ENCODE measurements around the gene CTNNA3. TPM values are rescaled to one million over a fixed set of nuclear protein-coding genes. Genes with fewer than 3 reads are reported as not detected.

Gene CTNNA3
- total RNA-seq, 1 experiment from 2014 or later, result 0.85 TPM

DNA sequence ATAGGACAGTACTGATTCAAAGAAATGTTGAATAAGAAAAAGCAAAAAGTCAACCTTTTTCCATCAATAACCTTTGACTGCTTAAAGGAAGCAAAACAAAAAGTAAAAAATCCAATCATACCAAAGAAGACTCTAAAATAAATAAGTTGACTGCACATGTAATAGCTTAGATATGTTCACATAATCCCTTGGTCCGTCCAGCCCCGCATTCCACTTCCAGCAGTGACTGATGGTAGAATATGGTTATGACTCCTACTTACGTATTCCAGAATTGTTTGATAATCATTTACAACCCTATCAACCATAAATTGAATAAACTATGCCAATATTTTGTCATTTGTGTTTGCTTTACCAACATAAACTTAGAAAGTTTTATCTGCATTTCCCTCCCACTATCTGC is 77.9 kb downstream of the CTNNA3 start:
- H3K36me3 ChIP-seq (ENCODE audit: control insufficient read depth, insufficient read depth, low read length), result no peaks in the 10 kb centered on the region
- H3K4me3 ChIP-seq (ENCODE audit: low read depth in 2 of 2, low read length in 2 of 2), result no peak overlapping the region
- ChIA-PET POLR2A (no interaction called here), CTCF (interaction anchor here (0.6 kb wide), 1 partner anchor 89 kb away, joined by 5 read pairs; no protein-coding TSS in a partner anchor)
- in situ Hi-C loops (cut with HindIII; ENCODE audit: low pct_unique_long_range_greater_than_20kb, low sequenced_read_pairs), result no loop called here
- intact Hi-C loops (cut with micrococcal nuclease; ENCODE audit: unreplicated experiment), result no loop called here
- no peak for ATAC-seq
- DNase-seq (ENCODE audit: low read depth, low spot score), result no peak
- H3K27ac ChIP-seq (ENCODE audit: low read length), result no peak overlapping the region
- TF ChIP-seq, protein P1, sequence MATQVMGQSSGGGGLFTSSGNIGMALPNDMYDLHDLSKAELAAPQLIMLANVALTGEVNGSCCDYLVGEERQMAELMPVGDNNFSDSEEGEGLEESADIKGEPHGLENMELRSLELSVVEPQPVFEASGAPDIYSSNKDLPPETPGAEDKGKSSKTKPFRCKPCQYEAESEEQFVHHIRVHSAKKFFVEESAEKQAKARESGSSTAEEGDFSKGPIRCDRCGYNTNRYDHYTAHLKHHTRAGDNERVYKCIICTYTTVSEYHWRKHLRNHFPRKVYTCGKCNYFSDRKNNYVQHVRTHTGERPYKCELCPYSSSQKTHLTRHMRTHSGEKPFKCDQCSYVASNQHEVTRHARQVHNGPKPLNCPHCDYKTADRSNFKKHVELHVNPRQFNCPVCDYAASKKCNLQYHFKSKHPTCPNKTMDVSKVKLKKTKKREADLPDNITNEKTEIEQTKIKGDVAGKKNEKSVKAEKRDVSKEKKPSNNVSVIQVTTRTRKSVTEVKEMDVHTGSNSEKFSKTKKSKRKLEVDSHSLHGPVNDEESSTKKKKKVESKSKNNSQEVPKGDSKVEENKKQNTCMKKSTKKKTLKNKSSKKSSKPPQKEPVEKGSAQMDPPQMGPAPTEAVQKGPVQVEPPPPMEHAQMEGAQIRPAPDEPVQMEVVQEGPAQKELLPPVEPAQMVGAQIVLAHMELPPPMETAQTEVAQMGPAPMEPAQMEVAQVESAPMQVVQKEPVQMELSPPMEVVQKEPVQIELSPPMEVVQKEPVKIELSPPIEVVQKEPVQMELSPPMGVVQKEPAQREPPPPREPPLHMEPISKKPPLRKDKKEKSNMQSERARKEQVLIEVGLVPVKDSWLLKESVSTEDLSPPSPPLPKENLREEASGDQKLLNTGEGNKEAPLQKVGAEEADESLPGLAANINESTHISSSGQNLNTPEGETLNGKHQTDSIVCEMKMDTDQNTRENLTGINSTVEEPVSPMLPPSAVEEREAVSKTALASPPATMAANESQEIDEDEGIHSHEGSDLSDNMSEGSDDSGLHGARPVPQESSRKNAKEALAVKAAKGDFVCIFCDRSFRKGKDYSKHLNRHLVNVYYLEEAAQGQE (IDR thresholded peaks at IDR 0.05; ENCODE audit: insufficient read depth in 1 of 2, low read depth in 2 of 2, low read length in 1 of 2), result no peak
- TF ChIP-seq TCF7L2 (IDR thresholded peaks at IDR 0.05; ENCODE audit: low read depth, low read length) (no peak), POLR2AphosphoS5 (IDR thresholded peaks at IDR 0.05; ENCODE audit: low read depth, low read length) (no peak), SIN3A (IDR thresholded peaks at IDR 0.05; ENCODE audit: borderline replicate concordance, insufficient read depth, low read depth, low read length) (no peak)
- TF ChIP-seq, protein P2, sequence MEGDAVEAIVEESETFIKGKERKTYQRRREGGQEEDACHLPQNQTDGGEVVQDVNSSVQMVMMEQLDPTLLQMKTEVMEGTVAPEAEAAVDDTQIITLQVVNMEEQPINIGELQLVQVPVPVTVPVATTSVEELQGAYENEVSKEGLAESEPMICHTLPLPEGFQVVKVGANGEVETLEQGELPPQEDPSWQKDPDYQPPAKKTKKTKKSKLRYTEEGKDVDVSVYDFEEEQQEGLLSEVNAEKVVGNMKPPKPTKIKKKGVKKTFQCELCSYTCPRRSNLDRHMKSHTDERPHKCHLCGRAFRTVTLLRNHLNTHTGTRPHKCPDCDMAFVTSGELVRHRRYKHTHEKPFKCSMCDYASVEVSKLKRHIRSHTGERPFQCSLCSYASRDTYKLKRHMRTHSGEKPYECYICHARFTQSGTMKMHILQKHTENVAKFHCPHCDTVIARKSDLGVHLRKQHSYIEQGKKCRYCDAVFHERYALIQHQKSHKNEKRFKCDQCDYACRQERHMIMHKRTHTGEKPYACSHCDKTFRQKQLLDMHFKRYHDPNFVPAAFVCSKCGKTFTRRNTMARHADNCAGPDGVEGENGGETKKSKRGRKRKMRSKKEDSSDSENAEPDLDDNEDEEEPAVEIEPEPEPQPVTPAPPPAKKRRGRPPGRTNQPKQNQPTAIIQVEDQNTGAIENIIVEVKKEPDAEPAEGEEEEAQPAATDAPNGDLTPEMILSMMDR (IDR thresholded peaks at IDR 0.05), result no peak
- no peaks in the 10 kb centered on the region for H3K27me3 ChIP-seq (ENCODE audit: control insufficient read depth, insufficient read depth, low read length)
- 0 out of 2 replicates have a peak, but pooled peaks cover 3% of the 10 kb centered on the region for H3K9me3 ChIP-seq (ENCODE audit: control insufficient read depth, insufficient read depth, low read depth, low read length)
- H3K4me1 ChIP-seq (ENCODE audit: control insufficient read depth, insufficient read depth, low read length), result peaks cover under 1% of the 10 kb centered on the region; the same call in 1 of the 2 replicates
- BruUV-seq (replicated peaks), result no TSS peak

DNA sequence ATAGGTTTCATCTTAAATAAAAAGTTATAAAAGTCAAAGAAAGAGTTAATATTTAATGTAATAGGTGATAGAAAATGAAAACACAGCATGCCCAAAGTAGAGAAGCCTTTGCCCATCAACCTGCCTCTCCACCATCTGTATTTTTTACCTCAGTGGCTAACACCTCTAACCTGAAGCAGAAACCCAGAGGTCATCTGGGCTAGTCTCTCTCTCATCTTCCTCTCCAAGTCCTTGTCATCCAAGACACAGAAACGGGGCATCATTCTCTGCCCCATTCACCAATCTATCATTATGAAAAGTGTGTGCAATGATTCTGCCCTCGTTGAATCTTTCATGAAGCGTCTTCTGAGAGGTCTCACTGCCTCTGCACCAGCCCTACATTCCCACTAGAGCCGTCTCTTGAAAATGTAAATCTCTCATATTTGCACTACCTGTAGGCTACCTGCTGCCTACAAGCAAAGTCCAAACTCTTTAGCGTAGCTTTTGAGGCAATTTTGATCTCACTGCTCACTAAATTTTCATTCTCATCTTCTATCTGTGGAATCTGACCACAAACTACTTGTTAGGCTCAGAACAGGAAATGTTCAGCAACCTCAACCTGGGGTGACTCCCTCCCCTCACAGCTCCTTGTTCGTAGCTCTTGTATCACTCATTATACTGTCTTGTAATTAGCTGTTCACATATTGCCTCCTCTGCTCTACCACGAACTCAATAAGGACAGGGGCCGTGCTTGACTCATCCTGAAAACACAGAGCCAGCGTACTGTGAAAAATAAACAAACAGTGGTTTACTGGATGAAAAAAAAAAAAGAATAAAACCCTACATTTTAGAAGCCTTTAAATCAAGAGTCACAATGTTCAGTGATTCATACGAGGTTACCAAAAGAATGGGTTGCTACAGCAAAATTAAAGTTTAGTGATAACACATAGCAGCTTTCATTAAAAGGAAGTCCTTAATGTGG is 83.1 kb downstream of the CTNNA3 start:
- in situ Hi-C loops (cut with HindIII; ENCODE audit: low pct_unique_long_range_greater_than_20kb, low sequenced_read_pairs) (no loop called here), intact Hi-C loops (cut with micrococcal nuclease; ENCODE audit: unreplicated experiment) (no loop called here)
- TF ChIP-seq TCF7L2 (IDR thresholded peaks at IDR 0.05; ENCODE audit: low read depth, low read length) (no peak), SIN3A (IDR thresholded peaks at IDR 0.05; ENCODE audit: borderline replicate concordance, insufficient read depth, low read depth, low read length) (no peak), POLR2AphosphoS5 (IDR thresholded peaks at IDR 0.05; ENCODE audit: low read depth, low read length) (no peak)
- TF ChIP-seq, protein P2 (IDR thresholded peaks at IDR 0.05), result no peak
- TF ChIP-seq, protein P1 (IDR thresholded peaks at IDR 0.05; ENCODE audit: insufficient read depth in 1 of 2, low read depth in 2 of 2, low read length in 1 of 2), result no peak
- BruUV-seq (replicated peaks), result no TSS peak
- Histone ChIP-seq H3K36me3 (ENCODE audit: control insufficient read depth, insufficient read depth, low read length) (no peaks in the 10 kb centered on the region), H3K4me3 (ENCODE audit: low read depth in 2 of 2, low read length in 2 of 2) (no peak overlapping the region), H3K9me3 (ENCODE audit: control insufficient read depth, insufficient read depth, low read depth, low read length) (0 out of 2 replicates have a peak, but pooled peaks cover 3% of the 10 kb centered on the region), H3K27ac (ENCODE audit: low read length) (peak overlapping the region; percentile 12; the same call in 1 of the 2 replicates), H3K27me3 (ENCODE audit: control insufficient read depth, insufficient read depth, low read length) (no peaks in the 10 kb centered on the region), H3K4me1 (ENCODE audit: control insufficient read depth, insufficient read depth, low read length) (peaks cover 13% of the 10 kb centered on the region)
- ATAC-seq (peak; percentile 85), DNase-seq (ENCODE audit: low read depth, low spot score) (no peak)
- POLR2A ChIA-PET, result no interaction called here
- CTCF ChIA-PET, result no interaction called here
